IMR-90 (cell line): ENCODE measurements around the gene UBQLN2. TPM values are rescaled to one million over a fixed set of nuclear protein-coding genes. Genes with fewer than 3 reads are reported as not detected.

Source experiments
- ATAC-seq: fragments of 200-7000 bp; cut with Tn5 transposase; 2 replicates; pipeline ENCODE4 v1.9.1; 2020; ENCODE audit warnings: low read depth, mild to moderate bottlenecking, moderate library complexity
- BruUV-seq: library from RNA; stranded (reverse); fragments of 400-500 nt; replicated peaks from 2 replicates; lab custom pipeline; 2021; lab: Mats Ljungman, UMichigan
- CTCF ChIA-PET: fragments of 300-600 bp; formaldehyde crosslinking; extraction: SDS; loops from one replicate; lab custom pipeline; 2021; ENCODE audit warnings: antibody characterized with exemption; lab: Yijun Ruan, JAX
- POLR2A ChIA-PET: fragments of 300-600 bp; sonication (Branson Sonifier 250); formaldehyde crosslinking; loops from one replicate; lab custom pipeline; 2022; ENCODE audit warnings: antibody characterized with exemption; ENCODE audit not compliant: unreplicated experiment; lab: Charles Lee
- DNase-seq: peaks from one replicate; pipeline ENCODE4 v3.0.0; 2013
- H2AFZ ChIP-seq: replicated peaks from 2 replicates; pipeline ENCODE3; 2013; ENCODE audit warnings: low read length, mild to moderate bottlenecking; ENCODE audit not compliant: poor library complexity
- H2AK5ac ChIP-seq: 2 replicates; pipeline ENCODE4 v1.6.1; 2013; ENCODE audit warnings: low read depth, low read length, inconsistent platforms
- H2AK9ac ChIP-seq: replicated peaks from 2 replicates; pipeline ENCODE3; 2013; ENCODE audit warnings: mild to moderate bottlenecking, low read depth, low read length, moderate library complexity; ENCODE audit not compliant: poor library complexity
- H2BK120ac ChIP-seq: 2 replicates; pipeline ENCODE4 v1.6.1; 2013; ENCODE audit warnings: low read depth, low read length, inconsistent platforms
- H2BK15ac ChIP-seq: 3 replicates; pipeline ENCODE4 v1.6.1; 2013; ENCODE audit warnings: low read depth, low read length, inconsistent platforms
- H2BK20ac ChIP-seq: 2 replicates; pipeline ENCODE4 v1.6.1; 2013; ENCODE audit warnings: low read depth, mild to moderate bottlenecking, inconsistent platforms, low read length, moderate library complexity
- H2BK5ac ChIP-seq: 2 replicates; pipeline ENCODE4 v1.6.1; 2013; ENCODE audit warnings: mild to moderate bottlenecking, low read depth, low read length, inconsistent platforms; ENCODE audit not compliant: poor library complexity, severe bottlenecking
- H3K14ac ChIP-seq: replicated peaks from 2 replicates; pipeline ENCODE4 v1.6.1; 2013; ENCODE audit warnings: low read depth, low read length, inconsistent platforms
- H3K18ac ChIP-seq: 2 replicates; pipeline ENCODE4 v1.6.1; 2013; ENCODE audit warnings: low read depth, low read length, control low read depth
- H3K23ac ChIP-seq: 2 replicates; pipeline ENCODE4 v1.6.1; 2013; ENCODE audit warnings: low read depth, low read length, inconsistent platforms
- H3K27ac ChIP-seq: 2 replicates; pipeline ENCODE4 v1.5.1; 2013; ENCODE audit warnings: mild to moderate bottlenecking, control low read depth, low read length; ENCODE audit not compliant: insufficient read depth
- H3K27me3 ChIP-seq: 2 replicates; pipeline ENCODE4 v1.6.1; 2013; ENCODE audit warnings: low read length; ENCODE audit not compliant: control insufficient read depth, insufficient read depth
- H3K36me3 ChIP-seq: 2 replicates; pipeline ENCODE4 v1.6.1; 2013; ENCODE audit warnings: low read length, mixed read lengths; ENCODE audit not compliant: control insufficient read depth, insufficient read depth
- H3K4ac ChIP-seq: 2 replicates; pipeline ENCODE4 v1.6.1; 2013; ENCODE audit warnings: low read depth, low read length, inconsistent platforms
- H3K4me1 ChIP-seq: 2 replicates; pipeline ENCODE4 v1.6.1; 2013; ENCODE audit warnings: low read length, mixed read lengths; ENCODE audit not compliant: control insufficient read depth, insufficient read depth
- H3K4me2 ChIP-seq: 2 replicates; pipeline ENCODE4 v1.6.1; 2013; ENCODE audit warnings: low read depth, mild to moderate bottlenecking, control low read depth, low read length, moderate library complexity
- H3K4me3 ChIP-seq: 2 replicates; pipeline ENCODE4 v1.5.1; 2013; ENCODE audit warnings: low read depth, mild to moderate bottlenecking, control low read depth, low read length, moderate library complexity; ENCODE audit not compliant: insufficient read depth
- H3K56ac ChIP-seq: 2 replicates; pipeline ENCODE4 v1.6.1; 2013; ENCODE audit warnings: low read length, inconsistent platforms; ENCODE audit not compliant: insufficient read depth; ENCODE audit errors: extremely low read depth
- H3K79me1 ChIP-seq, 2 experiments: 2 replicates each; pipeline ENCODE4 v1.6.1; 2013; ENCODE audit warnings: low read length in 2 of 2, inconsistent platforms in 1 of 2, low read depth in 1 of 2
- H3K9ac ChIP-seq: 2 replicates; pipeline ENCODE4 v1.6.1; 2013; ENCODE audit warnings: low read depth, low read length, control low read depth
- H3K9me1 ChIP-seq: 2 replicates; pipeline ENCODE4 v1.6.1; 2013; ENCODE audit warnings: low read length, inconsistent platforms; ENCODE audit not compliant: insufficient read depth
- H3K9me3 ChIP-seq: 2 replicates; pipeline ENCODE4 v1.6.1; 2013; ENCODE audit warnings: low read length; ENCODE audit not compliant: control insufficient read depth, insufficient read depth
- H4K20me1 ChIP-seq: 2 replicates; pipeline ENCODE4 v1.6.1; 2013; ENCODE audit warnings: low read length, inconsistent platforms; ENCODE audit not compliant: insufficient read depth
- H4K5ac ChIP-seq: 2 replicates; pipeline ENCODE4 v1.6.1; 2013; ENCODE audit warnings: mild to moderate bottlenecking, low read depth, low read length, control low read depth
- H4K8ac ChIP-seq, 2 experiments: 2 replicates each; pipeline ENCODE4 v1.6.1; 2013; ENCODE audit warnings: low read depth in 2 of 2, low read length in 2 of 2, control low read depth in 1 of 2, inconsistent platforms in 1 of 2
- H4K91ac ChIP-seq: 2 replicates; pipeline ENCODE4 v1.6.1; 2013; ENCODE audit warnings: low read depth, low read length, inconsistent platforms; ENCODE audit not compliant: insufficient read depth
- BHLHE40 ChIP-seq: fragments of 150-350 bp; IDR thresholded peaks from 2 replicates; pipeline ENCODE4 v1.6.1; 2016; ENCODE audit warnings: mild to moderate bottlenecking, low read depth, low read length
- CEBPB ChIP-seq: IDR thresholded peaks from 2 replicates; pipeline ENCODE4 v1.6.1; 2012; ENCODE audit warnings: low read depth, low read length, improper control_type of control experiment
- CHD1 ChIP-seq: IDR thresholded peaks from 2 replicates; pipeline ENCODE4 v1.6.1; 2012; ENCODE audit warnings: low read depth, low read length, improper control_type of control experiment
- CTCF ChIP-seq: conservative IDR thresholded peaks from 2 replicates; pipeline ENCODE4 v1.5.1; 2012; ENCODE audit warnings: mild to moderate bottlenecking, low read depth, low read length, improper control_type of control experiment
- ELK1 ChIP-seq: fragments of 150-350 bp; IDR thresholded peaks from 2 replicates; pipeline ENCODE4 v1.6.1; 2016; ENCODE audit warnings: low read depth, mild to moderate bottlenecking, low read length, moderate library complexity, borderline replicate concordance
- FOS ChIP-seq: fragments of 150-350 bp; IDR thresholded peaks from 2 replicates; pipeline ENCODE4 v1.6.1; 2016; ENCODE audit warnings: low read depth, low read length
- MAFK ChIP-seq: IDR thresholded peaks from 2 replicates; pipeline ENCODE4 v1.6.1; 2012; ENCODE audit warnings: low read depth, low read length, improper control_type of control experiment
- MAZ ChIP-seq: IDR thresholded peaks from 2 replicates; pipeline ENCODE4 v1.6.1; 2012; ENCODE audit warnings: low read depth, mild to moderate bottlenecking, low read length, improper control_type of control experiment, moderate library complexity, borderline replicate concordance
- MXI1 ChIP-seq: IDR thresholded peaks from 2 replicates; pipeline ENCODE4 v1.6.1; 2012; ENCODE audit warnings: low read depth, mild to moderate bottlenecking, low read length, moderate library complexity, borderline replicate concordance
- NFE2L2 ChIP-seq: fragments of 150-350 bp; IDR thresholded peaks from 2 replicates; pipeline ENCODE4 v1.6.1; 2016; ENCODE audit warnings: low read depth, mild to moderate bottlenecking, low read length
- POLR2A ChIP-seq: IDR thresholded peaks from 2 replicates; pipeline ENCODE4 v1.6.1; 2012; ENCODE audit warnings: mild to moderate bottlenecking, low read depth, low read length
- RAD21 ChIP-seq: IDR thresholded peaks from 2 replicates; pipeline ENCODE4 v1.6.1; 2012; ENCODE audit warnings: low read length, improper control_type of control experiment
- RCOR1 ChIP-seq: IDR thresholded peaks from 2 replicates; pipeline ENCODE4 v1.6.1; 2012; ENCODE audit warnings: mild to moderate bottlenecking, low read length, improper control_type of control experiment; ENCODE audit not compliant: insufficient replicate concordance
- RFX5 ChIP-seq: IDR thresholded peaks from 2 replicates; pipeline ENCODE4 v1.8.0; 2012; ENCODE audit warnings: low read depth, mild to moderate bottlenecking, low read length, moderate library complexity
- SMC3 ChIP-seq: fragments of 150-350 bp; IDR thresholded peaks from 2 replicates; pipeline ENCODE4 v1.6.1; 2016; ENCODE audit warnings: low read depth, mild to moderate bottlenecking, antibody characterized with exemption, low read length, moderate library complexity
- WGBS, 2 experiments: methylation state at CpG; one replicate each; pipeline versions ENCODE4 v1.1.5 to v1.1.7; 2013; ENCODE audit warnings: missing lambda C conversion rate in 2 of 2; ENCODE audit not compliant: insufficient read length in 1 of 2; ENCODE audit errors: extremely low coverage in 2 of 2; 5-methylcytosine and 5-hydroxymethylcytosine counted together
- dilution Hi-C: fragments of 300-500 bp; cut with HindIII; formaldehyde crosslinking; loops from one replicate; pipeline ENCODE4 v1.14.3; 2018; ENCODE audit warnings: low sequenced_read_pairs; ENCODE audit not compliant: unreplicated experiment
- in situ Hi-C: fragments of 300-500 bp; cut with MboI; formaldehyde crosslinking; loops from 3 replicates; pipeline ENCODE4 v1.14.3; 2019; ENCODE audit warnings: low sequenced_read_pairs, inconsistent platforms, mixed read lengths
- intact Hi-C: fragments of 100-400 bp; cut with micrococcal nuclease; formaldehyde crosslinking; loops from 2 replicates; pipeline ENCODE4 v1.10.0; 2022
- polyA plus RNA-seq, 3 experiments: library from polyadenylated mRNA; depleted of rRNA; stranded (reverse); fragments of >200 nt; gene quantifications; 2 replicates each; pipeline ENCODE4 v1.2.3, GENCODE V29; 2012; ENCODE audit warnings: low replicate concordance in 1 of 3
- total RNA-seq: library from RNA; depleted of rRNA; stranded (reverse); fragments of >200 nt; gene quantifications from 2 replicates; pipeline ENCODE4 v1.2.3, GENCODE V29; 2012
- TF ChIP-seq, protein P1 (sequence below): fragments of 150-350 bp; IDR thresholded peaks from 2 replicates; pipeline ENCODE4 v1.6.1; 2017; ENCODE audit warnings: mild to moderate bottlenecking, antibody characterized with exemption, low read length, low read depth

Gene UBQLN2
- total and polyA plus RNA-seq, 2 of the 4 experiments (the other 2 are of a cell fraction), result 4.1 to 24.5 TPM

DNA sequence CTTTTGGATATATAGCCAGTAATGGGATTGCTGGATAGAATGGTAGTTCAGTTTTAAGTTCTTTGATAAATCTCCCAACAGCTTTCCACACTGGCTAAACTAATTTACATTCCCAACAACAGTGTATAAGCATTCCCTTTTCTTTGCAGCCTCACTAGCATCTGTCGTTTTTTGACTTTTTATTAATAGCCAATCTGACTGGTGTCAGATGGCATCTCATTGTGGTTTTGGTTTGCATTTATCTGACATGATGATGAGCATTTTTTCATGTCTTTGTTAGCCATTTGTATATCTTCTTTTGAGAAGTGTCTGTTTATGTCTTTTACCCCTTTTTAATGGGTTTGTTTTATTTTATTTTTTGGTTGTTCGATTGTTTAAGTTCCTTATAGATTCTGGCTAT lies 13.3 kb downstream of the UBQLN2 start:
- Histone ChIP-seq H2BK120ac (no peak overlapping the region), H3K4me1 (no peaks in the 10 kb centered on the region), H4K91ac (no peak overlapping the region), H3K79me1 (no peaks in the 10 kb centered on the region), H3K4me2 (no peak overlapping the region), H4K8ac (no peak overlapping the region), H2AFZ (no peak overlapping the region), H3K56ac (no peak overlapping the region), H3K9ac (no peak overlapping the region), H2AK5ac (no peak overlapping the region), H3K23ac (no peak overlapping the region), H4K5ac (no peak overlapping the region), H4K20me1 (no peaks in the 10 kb centered on the region), H3K27me3 (no peaks in the 10 kb centered on the region), H2BK20ac (no peak overlapping the region), H3K27ac (no peak overlapping the region), H3K9me3 (no peaks in the 10 kb centered on the region), H3K36me3 (no peaks in the 10 kb centered on the region), H3K9me1 (no peaks in the 10 kb centered on the region), H2AK9ac (no peak overlapping the region), H2BK15ac (no peak overlapping the region), H3K18ac (no peak overlapping the region), H3K4me3 (no peak overlapping the region), H3K14ac (no peak overlapping the region), H2BK5ac (no peak overlapping the region), H3K4ac (no peak overlapping the region)
- no CpG with 5 or more reads among the region's 2 CpGs for WGBS, 2 experiments
- no peak for TF ChIP-seq CEBPB
- TF ChIP-seq MAZ, result no peak
- TF ChIP-seq SMC3, result no peak
- TF ChIP-seq FOS, result no peak
- TF ChIP-seq RCOR1, result no peak
- no peak for TF ChIP-seq CHD1
- TF ChIP-seq, protein P1, sequence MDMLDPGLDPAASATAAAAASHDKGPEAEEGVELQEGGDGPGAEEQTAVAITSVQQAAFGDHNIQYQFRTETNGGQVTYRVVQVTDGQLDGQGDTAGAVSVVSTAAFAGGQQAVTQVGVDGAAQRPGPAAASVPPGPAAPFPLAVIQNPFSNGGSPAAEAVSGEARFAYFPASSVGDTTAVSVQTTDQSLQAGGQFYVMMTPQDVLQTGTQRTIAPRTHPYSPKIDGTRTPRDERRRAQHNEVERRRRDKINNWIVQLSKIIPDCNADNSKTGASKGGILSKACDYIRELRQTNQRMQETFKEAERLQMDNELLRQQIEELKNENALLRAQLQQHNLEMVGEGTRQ, result no peak
- no peak for TF ChIP-seq MAFK
- TF ChIP-seq RFX5, result no peak
- TF ChIP-seq CTCF, result no peak
- TF ChIP-seq POLR2A, result no peak
- TF ChIP-seq RAD21, result no peak
- no peak for TF ChIP-seq MXI1
- TF ChIP-seq NFE2L2, result no peak
- TF ChIP-seq BHLHE40, result no peak
- no peak for TF ChIP-seq ELK1
- DNase-seq (no peak), ATAC-seq (no peak)
- CTCF ChIA-PET, result no interaction called here
- in situ Hi-C loops (no loop called here), intact Hi-C loops (no loop called here), dilution Hi-C loops (no loop called here)
- POLR2A ChIA-PET, result no interaction called here
- BruUV-seq, result no TSS peak
